ENCODE results near the gene GALNTL6. TPM values are rescaled to one million over a fixed set of nuclear protein-coding genes. Genes with fewer than 3 reads are reported as not detected.

Gene GALNTL6
- total and polyA plus RNA-seq, 2 experiments from 2014 or later, result 0.38 to 0.40 TPM

DNA sequence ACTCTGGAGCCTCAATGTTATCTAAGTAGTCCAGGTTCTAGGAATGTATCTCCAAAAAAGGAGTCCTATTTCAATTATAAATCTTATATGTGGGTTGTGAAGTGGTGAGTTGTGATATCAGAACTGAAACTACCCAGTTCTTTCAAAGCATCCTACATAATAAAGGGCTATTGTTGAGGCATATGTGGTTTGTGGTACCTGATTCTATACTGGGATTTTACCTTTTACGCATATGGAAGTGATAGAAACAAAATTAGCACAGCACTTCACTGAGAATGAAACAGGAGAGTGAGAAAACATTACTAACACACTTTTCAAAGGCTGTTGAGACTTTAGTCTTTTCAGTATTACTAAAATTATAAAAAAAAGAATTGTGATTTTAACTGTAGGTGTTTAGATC, 937.7 kb downstream of the GALNTL6 start (continued):
- TF ChIP-seq ZNF462 (CRISPR knock-in tag; IDR thresholded peaks at IDR 0.05) (no peak), NANOG (IDR thresholded peaks at IDR 0.05; ENCODE audit: borderline replicate concordance) (no peak)

DNA sequence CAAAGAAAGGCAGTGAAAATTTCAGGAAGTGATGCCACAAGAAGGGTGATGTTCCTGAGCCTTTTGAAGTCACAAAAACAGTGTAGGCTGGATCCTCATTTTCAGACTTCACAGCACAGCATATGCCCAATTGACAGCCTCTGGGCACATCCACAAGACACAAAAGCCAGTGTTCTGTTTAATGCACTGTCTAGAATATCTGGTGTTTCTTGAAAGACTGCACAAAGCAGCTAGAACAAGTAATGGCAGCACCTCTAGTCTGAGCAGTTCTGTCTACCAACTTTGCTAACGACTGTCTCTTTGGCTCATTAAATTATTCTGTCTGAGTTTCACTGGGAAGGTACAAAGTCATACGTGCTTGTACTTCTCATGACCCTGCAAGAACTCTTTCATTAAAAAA, 938.3 kb downstream of the GALNTL6 start:
- H3K4me2 ChIP-seq, result no peak overlapping the region
- no peak overlapping the region for H3K27ac Mint-ChIP-seq
- no peak for ATAC-seq
- TF ChIP-seq REST (IDR thresholded peaks at IDR 0.05; ENCODE audit: unreplicated experiment) (no peak), ZNF114 (CRISPR knock-in tag; IDR thresholded peaks at IDR 0.05) (no peak), ZNF331 (CRISPR knock-in tag; IDR thresholded peaks at IDR 0.05; ENCODE audit: low read depth) (no peak), POLR2AphosphoS5 (IDR thresholded peaks at IDR 0.05; ENCODE audit: low read depth) (no peak)
- TF ChIP-seq, protein P1, sequence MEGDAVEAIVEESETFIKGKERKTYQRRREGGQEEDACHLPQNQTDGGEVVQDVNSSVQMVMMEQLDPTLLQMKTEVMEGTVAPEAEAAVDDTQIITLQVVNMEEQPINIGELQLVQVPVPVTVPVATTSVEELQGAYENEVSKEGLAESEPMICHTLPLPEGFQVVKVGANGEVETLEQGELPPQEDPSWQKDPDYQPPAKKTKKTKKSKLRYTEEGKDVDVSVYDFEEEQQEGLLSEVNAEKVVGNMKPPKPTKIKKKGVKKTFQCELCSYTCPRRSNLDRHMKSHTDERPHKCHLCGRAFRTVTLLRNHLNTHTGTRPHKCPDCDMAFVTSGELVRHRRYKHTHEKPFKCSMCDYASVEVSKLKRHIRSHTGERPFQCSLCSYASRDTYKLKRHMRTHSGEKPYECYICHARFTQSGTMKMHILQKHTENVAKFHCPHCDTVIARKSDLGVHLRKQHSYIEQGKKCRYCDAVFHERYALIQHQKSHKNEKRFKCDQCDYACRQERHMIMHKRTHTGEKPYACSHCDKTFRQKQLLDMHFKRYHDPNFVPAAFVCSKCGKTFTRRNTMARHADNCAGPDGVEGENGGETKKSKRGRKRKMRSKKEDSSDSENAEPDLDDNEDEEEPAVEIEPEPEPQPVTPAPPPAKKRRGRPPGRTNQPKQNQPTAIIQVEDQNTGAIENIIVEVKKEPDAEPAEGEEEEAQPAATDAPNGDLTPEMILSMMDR (conservative IDR thresholded peaks at IDR 0.05; ENCODE audit: low read depth in 2 of 2), result no peak
- no peaks in the 10 kb centered on the region; the same call in 2 of the 3 replicates for H3K9me3 Mint-ChIP-seq
- H4K20me1 ChIP-seq (replicated peaks; ENCODE audit: insufficient read depth), result no peaks in the 10 kb centered on the region
- peaks cover 14% of the 10 kb centered on the region for H3K4me1 ChIP-seq (ENCODE audit: insufficient read depth)
- no peaks in the 10 kb centered on the region for H3K36me3 Mint-ChIP-seq (ENCODE audit: low read depth)
- no peaks in the 10 kb centered on the region for H3K36me3 ChIP-seq (ENCODE audit: insufficient read depth)
- no peak overlapping the region for H3K27ac ChIP-seq (ENCODE audit: low read depth)
- DNase-seq (ENCODE audit: low spot score), result no peak
- no peak overlapping the region for H3K4me3 Mint-ChIP-seq
- H2AFZ ChIP-seq, result 0 out of 2 replicates have a peak overlapping the region, but pooled peaks have one; percentile 66
- H3K79me2 ChIP-seq (replicated peaks; ENCODE audit: insufficient read depth), result no peaks in the 10 kb centered on the region
- H3K27me3 Mint-ChIP-seq (ENCODE audit: insufficient read depth, low read depth, poor library complexity), result peaks cover 2% of the 10 kb centered on the region
- H3K4me3 ChIP-seq, result no peak overlapping the region
- H3K9me2 ChIP-seq (ENCODE audit: insufficient read depth), result no peaks in the 10 kb centered on the region
- H3K27me3 ChIP-seq (ENCODE audit: insufficient read depth), result no peaks in the 10 kb centered on the region
- no peaks in the 10 kb centered on the region for H3F3A ChIP-seq (replicated peaks; ENCODE audit: low read depth)
- peaks cover 5% of the 10 kb centered on the region; the same call in 2 of the 3 replicates for H3K4me1 Mint-ChIP-seq
